Measurements from ENCODE around the gene NME2.

DNA sequence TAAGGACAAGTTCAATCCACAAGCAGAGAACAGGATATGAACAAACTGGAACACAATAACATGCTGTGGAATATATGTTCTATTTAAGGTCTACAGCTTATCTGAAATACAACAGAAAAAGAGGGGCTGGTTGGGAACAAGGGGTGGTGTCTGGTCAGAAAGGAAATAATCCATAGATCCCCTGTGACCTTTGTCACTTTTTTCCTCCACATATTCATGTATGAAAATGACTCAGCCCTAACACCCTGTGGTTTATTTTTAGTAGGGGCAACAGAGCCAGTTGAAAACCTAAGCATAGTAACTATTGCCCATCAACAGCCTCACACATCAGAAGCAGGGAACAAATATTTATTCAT lies 33.3 kb upstream of the NME2 start:
- TF ChIP-seq, protein P1, sequence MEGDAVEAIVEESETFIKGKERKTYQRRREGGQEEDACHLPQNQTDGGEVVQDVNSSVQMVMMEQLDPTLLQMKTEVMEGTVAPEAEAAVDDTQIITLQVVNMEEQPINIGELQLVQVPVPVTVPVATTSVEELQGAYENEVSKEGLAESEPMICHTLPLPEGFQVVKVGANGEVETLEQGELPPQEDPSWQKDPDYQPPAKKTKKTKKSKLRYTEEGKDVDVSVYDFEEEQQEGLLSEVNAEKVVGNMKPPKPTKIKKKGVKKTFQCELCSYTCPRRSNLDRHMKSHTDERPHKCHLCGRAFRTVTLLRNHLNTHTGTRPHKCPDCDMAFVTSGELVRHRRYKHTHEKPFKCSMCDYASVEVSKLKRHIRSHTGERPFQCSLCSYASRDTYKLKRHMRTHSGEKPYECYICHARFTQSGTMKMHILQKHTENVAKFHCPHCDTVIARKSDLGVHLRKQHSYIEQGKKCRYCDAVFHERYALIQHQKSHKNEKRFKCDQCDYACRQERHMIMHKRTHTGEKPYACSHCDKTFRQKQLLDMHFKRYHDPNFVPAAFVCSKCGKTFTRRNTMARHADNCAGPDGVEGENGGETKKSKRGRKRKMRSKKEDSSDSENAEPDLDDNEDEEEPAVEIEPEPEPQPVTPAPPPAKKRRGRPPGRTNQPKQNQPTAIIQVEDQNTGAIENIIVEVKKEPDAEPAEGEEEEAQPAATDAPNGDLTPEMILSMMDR (conservative IDR thresholded peaks at IDR 0.05; ENCODE audit: low read length) = no peak
- TF ChIP-seq EZH2phosphoT487 (IDR thresholded peaks at IDR 0.05; ENCODE audit: borderline replicate concordance) = no peak

Measured in Loucy (cell line).